Gastrocnemius medialis (tissue), 4 donors: Measurements from ENCODE around the gene C1orf116. TPM values are rescaled to one million over a fixed set of nuclear protein-coding genes. Genes with fewer than 3 reads are reported as not detected.

Experiments
- ATAC-seq, 2 donors: fragments of 150-250 bp; one replicate each; pipeline ENCODE4 v1.9.1; 2016
- DNase-seq, 2 donors: peaks; one replicate each; pipeline ENCODE4 v3.0.0-alpha.2; 2019
- H3K27ac ChIP-seq, 4 donors: fragments of 200-600 bp; sonication (generic); 1 replicate in 1 of 4; 2 replicates in 3 of 4; pipeline ENCODE4 v1.5.1; 2016 to 2018; ENCODE audit warnings: mild to moderate bottlenecking in 2 of 4, moderate library complexity in 1 of 4
- H3K27me3 ChIP-seq, 3 donors: fragments of 200-600 bp; sonication (generic) in 2 of 3; 1 replicate in 1 of 3; 2 replicates in 2 of 3; pipeline versions ENCODE4 v1.5.1 to v1.6.0; 2016 to 2019; ENCODE audit warnings: mild to moderate bottlenecking in 1 of 3, moderate library complexity in 1 of 3
- H3K36me3 ChIP-seq, 2 donors: fragments of 200-600 bp; sonication (generic) in 1 of 2; one replicate each; pipeline ENCODE4 v1.5.1; 2017 to 2018
- H3K4me1 ChIP-seq, 2 donors: fragments of 200-600 bp; sonication (generic) in 1 of 2; one replicate each; pipeline ENCODE4 v1.5.1; 2016 to 2017; ENCODE audit warnings: mild to moderate bottlenecking in 2 of 2
- H3K4me3 ChIP-seq, 4 donors: fragments of 200-600 bp; sonication (generic) in 3 of 4; 1 replicate in 1 of 4; 2 replicates in 3 of 4; pipeline ENCODE4 v1.5.1; 2016 to 2019; ENCODE audit warnings: mild to moderate bottlenecking in 2 of 4
- H3K9me3 ChIP-seq, 3 donors: fragments of 200-600 bp; sonication (generic) in 2 of 3; 1 replicate in 1 of 3; 2 replicates in 2 of 3; pipeline ENCODE4 v1.5.1; 2016 to 2019
- CTCF ChIP-seq, 5 experiments: fragments of 450-650 bp in 3 of 5; fragments of 200-600 bp in 2 of 5; sonication (generic) in 2 of 5; IDR thresholded peaks in 4 of 5; conservative IDR thresholded peaks in 1 of 5; 1 replicate in 4 of 5; 2 replicates in 1 of 5; pipeline ENCODE4 v1.5.1; 2016 to 2019; ENCODE audit warnings: antibody characterized with exemption in 5 of 5, mild to moderate bottlenecking in 3 of 5, moderate library complexity in 3 of 5
- POLR2A ChIP-seq, 2 donors: fragments of 450-650 bp; IDR thresholded peaks; one replicate each; pipeline ENCODE4 v1.6.1; 2017; ENCODE audit warnings: antibody characterized with exemption in 2 of 2, mild to moderate bottlenecking in 2 of 2, moderate library complexity in 2 of 2
- in situ Hi-C, 4 donors: fragments of 200-750 bp; cut with MboI; loops; one replicate each; pipeline versions ENCODE4 v1.15.0 to v1.8.0; 2017; ENCODE audit warnings: low sequenced_read_pairs in 4 of 4
- intact Hi-C: fragments of 100-400 bp; cut with DNase I; formaldehyde crosslinking; loops from one replicate; pipeline ENCODE4 v1.15.1; 2023; ENCODE audit warnings: low total_unique reads
- total RNA-seq, 4 donors: library from RNA; depleted of rRNA; stranded (reverse); fragments of >200 nt; gene quantifications; one replicate each; pipeline versions ENCODE4 v1.1.0 to v1.2.3, GENCODE V29; 2016

C1orf116 gene
- total RNA-seq, 4 donors from 2014 or later = 0.46 to 1.1 (median 0.65) TPM

DNA sequence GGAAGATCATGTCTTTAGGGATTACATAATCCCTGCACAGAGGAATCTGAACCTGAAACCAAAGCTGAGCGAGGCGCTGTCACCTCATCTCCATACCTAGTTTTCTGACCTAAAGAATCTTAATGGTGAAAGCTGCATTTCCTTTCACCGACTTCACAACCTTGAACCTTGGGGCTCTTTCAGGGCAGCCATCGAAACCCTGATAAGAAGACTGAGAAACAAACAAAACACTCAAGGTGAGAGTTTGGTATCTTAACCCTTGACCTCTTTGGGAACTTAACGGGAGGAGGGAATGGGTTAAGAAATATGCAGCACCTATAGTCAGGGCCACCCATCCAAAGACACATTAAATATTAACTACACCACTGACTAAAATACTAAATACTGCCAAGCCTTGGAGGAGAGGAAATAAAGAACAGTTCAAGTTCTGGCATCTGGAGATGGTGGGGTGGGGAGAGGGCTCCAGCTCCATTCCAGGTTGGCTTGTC is 2.0 kb downstream of the C1orf116 start:
- peaks cover 15 to 23% of the 10 kb centered on the region in 2 donors for H3K4me1 ChIP-seq
- TF ChIP-seq CTCF (IDR thresholded peaks at IDR 0.05 in 4 of 5, conservative IDR thresholded peaks at IDR 0.05 in 1 of 5) (no peak), POLR2A (IDR thresholded peaks at IDR 0.05) (no peak)
- ATAC-seq (peak in 1 of 2 donors; percentile 53), DNase-seq (no peak)
- intact Hi-C loops (loop anchor here (10.0 kb wide), 1 partner anchor 54 kb away; the partner anchor contains the start of gene C4BPB), in situ Hi-C loops (no loop called here)
- H3K9me3 ChIP-seq = no peaks in the 10 kb centered on the region
- H3K36me3 ChIP-seq = no peaks in the 10 kb centered on the region
- no peak overlapping the region for H3K4me3 ChIP-seq
- no peaks in the 10 kb centered on the region for H3K27me3 ChIP-seq
- H3K27ac ChIP-seq = no peak overlapping the region

DNA sequence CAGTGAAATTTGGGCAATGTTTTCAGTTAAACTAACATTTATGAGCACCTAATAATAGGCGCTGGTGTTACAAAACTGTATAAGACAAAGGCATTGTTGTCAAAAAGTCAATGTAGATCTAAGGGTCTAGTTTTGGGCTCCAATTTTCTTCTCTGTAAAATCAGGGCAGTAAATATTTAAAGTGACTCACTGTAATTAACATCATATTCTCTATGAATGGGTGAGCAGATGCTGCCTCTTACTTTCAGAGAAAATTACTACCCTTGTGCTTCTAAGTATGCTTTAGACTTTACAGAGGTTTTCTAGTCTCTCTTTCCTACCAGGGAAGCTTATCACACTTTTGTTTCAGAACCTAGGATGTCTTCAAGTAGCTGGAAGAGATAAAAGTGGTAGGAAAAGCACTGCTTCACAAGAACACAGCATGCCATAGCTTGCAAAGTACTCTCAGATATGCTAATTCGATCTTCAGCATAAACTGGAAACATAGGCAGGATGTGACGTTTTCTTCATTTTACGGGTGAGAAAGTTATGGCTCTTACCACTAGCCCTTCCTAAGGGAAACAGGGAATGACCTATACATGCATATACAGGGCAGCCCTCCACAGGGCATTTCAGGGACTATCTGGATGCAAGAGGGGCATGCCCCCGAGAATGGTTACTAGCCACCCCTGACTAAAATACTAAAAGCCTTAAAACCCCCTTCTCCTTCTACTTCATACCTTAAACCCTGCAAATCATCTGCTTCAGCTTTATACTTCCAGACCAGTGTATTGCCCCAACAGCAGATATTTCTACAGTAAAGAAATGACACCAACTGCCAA is 2.6 kb downstream of the C1orf116 start:
- no peak overlapping the region for H3K4me3 ChIP-seq
- TF ChIP-seq CTCF (IDR thresholded peaks at IDR 0.05 in 4 of 5, conservative IDR thresholded peaks at IDR 0.05 in 1 of 5) = no peak
- TF ChIP-seq POLR2A (IDR thresholded peaks at IDR 0.05) = no peak
- H3K4me1 ChIP-seq = peaks cover 21 to 29% of the 10 kb centered on the region in 2 donors
- H3K36me3 ChIP-seq = no peaks in the 10 kb centered on the region
- ATAC-seq (no peak), DNase-seq (no peak)
- H3K27me3 ChIP-seq = no peaks in the 10 kb centered on the region
- in situ Hi-C loops (no loop called here), intact Hi-C loops (loop anchor here (10.0 kb wide), 1 partner anchor 55 kb away; the partner anchor contains the start of gene C4BPB)
- H3K27ac ChIP-seq = no peak overlapping the region
- H3K9me3 ChIP-seq = no peaks in the 10 kb centered on the region

DNA sequence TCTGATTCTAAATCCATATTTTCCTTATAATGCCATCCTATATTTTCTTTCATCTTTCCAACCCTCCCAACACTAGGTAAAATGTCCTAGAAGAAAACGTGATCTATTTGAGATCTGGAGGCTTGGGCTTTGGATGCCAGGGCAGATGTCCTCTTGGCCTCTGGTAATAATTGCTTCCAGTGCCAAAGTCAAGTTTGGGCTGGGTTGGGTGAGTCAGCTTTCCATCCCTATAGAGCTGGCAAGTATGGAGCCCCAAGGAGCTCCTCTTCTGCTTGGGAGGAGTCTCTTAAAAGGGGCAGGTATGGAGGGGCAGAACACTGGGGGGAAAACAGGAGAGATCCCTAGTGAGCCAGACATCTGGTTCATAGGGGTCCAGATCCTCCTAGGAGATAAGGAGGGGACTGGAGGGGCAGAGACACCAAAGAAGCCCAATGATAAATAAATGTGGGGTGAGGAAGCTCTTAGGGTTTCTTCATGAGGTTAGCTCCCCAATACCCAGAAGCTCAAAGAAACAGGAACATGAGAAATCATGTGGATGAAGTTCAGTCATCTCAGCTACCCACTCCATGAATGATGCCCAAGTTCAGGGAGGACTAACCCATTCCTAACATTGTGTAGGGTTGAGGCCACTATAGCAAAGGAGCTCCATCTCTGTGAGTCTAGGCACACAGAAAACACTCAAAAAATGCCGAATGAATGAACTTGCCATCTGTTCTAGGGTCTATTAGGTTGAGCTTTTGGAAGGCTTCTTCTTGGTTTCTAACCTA is 3.5 kb downstream of the C1orf116 start:
- Histone ChIP-seq H3K27ac (no peak overlapping the region), H3K36me3 (no peaks in the 10 kb centered on the region), H3K4me3 (no peak overlapping the region), H3K27me3 (no peaks in the 10 kb centered on the region), H3K4me1 (peaks cover 22 to 30% of the 10 kb centered on the region in 2 donors), H3K9me3 (no peaks in the 10 kb centered on the region)
- intact Hi-C loops = no loop called here
- ATAC-seq (no peak), DNase-seq (no peak)
- in situ Hi-C loops = no loop called here
- TF ChIP-seq POLR2A (IDR thresholded peaks at IDR 0.05) (no peak), CTCF (IDR thresholded peaks at IDR 0.05 in 4 of 5, conservative IDR thresholded peaks at IDR 0.05 in 1 of 5) (no peak)

- DNase-seq (no peak), ATAC-seq (no peak)
- Histone ChIP-seq H3K27me3 (no peaks in the 10 kb centered on the region), H3K4me1 (peaks cover 22 to 34% of the 10 kb centered on the region in 2 donors), H3K27ac (no peak overlapping the region), H3K4me3 (no peak overlapping the region), H3K9me3 (no peaks in the 10 kb centered on the region), H3K36me3 (no peaks in the 10 kb centered on the region)
- no peak for TF ChIP-seq POLR2A (IDR thresholded peaks at IDR 0.05)
- in situ Hi-C loops = no loop called here
- intact Hi-C loops = no loop called here
Observed at GRCh38 chr1:207027921-207028320, 4.6 kb downstream of the C1orf116 start.
